Osteocyte (in vitro differentiated cells): ENCODE data around the gene CYP24A1. TPM values are rescaled to one million over a fixed set of nuclear protein-coding genes. Genes with fewer than 3 reads are reported as not detected.

Experiments used
- DNase-seq: peaks from one replicate; pipeline ENCODE4 v3.0.0; 2021; ENCODE audit warnings: mixed read lengths; ENCODE audit not compliant: unreplicated experiment; ENCODE audit errors: extremely low spot score
- H3K27ac Mint-ChIP-seq: one replicate; pipeline ENCODE4 v1.8.0; 2021; ENCODE audit warnings: mild to moderate bottlenecking, mixed read lengths; ENCODE audit not compliant: unreplicated experiment
- H3K27me3 Mint-ChIP-seq: one replicate; pipeline ENCODE4 v1.8.0; 2021; ENCODE audit warnings: mixed read lengths; ENCODE audit not compliant: unreplicated experiment
- H3K36me3 Mint-ChIP-seq: one replicate; pipeline ENCODE4 v1.8.0; 2021; ENCODE audit warnings: mixed read lengths; ENCODE audit not compliant: unreplicated experiment
- H3K4me1 Mint-ChIP-seq: one replicate; pipeline ENCODE4 v1.8.0; 2021; ENCODE audit warnings: mixed read lengths; ENCODE audit not compliant: unreplicated experiment
- H3K4me3 Mint-ChIP-seq: one replicate; pipeline ENCODE4 v1.8.0; 2021; ENCODE audit warnings: mild to moderate bottlenecking, moderate library complexity, mixed read lengths; ENCODE audit not compliant: unreplicated experiment
- H3K9me3 Mint-ChIP-seq: one replicate; pipeline ENCODE4 v1.8.0; 2021; ENCODE audit warnings: mixed read lengths; ENCODE audit not compliant: unreplicated experiment
- total RNA-seq: library from RNA; stranded (reverse); gene quantifications from 2 replicates; pipeline ENCODE4 v1.2.1, GENCODE V29; 2021
- TF ChIP-seq, protein P1 (sequence below): fragments of 200-600 bp; sonication (generic); IDR thresholded peaks from 2 replicates; pipeline ENCODE4 v1.5.0; 2021; ENCODE audit warnings: antibody characterized with exemption, mild to moderate bottlenecking, moderate library complexity

CYP24A1 gene
- total RNA-seq, 1 donor from 2014 or later, result not detected

- Mint-ChIP-seq H3K36me3 (no peaks in the 10 kb centered on the region), H3K4me3 (no peak overlapping the region), H3K27ac (no peak overlapping the region), H3K4me1 (no peaks in the 10 kb centered on the region), H3K9me3 (no peaks in the 10 kb centered on the region), H3K27me3 (peaks cover 3% of the 10 kb centered on the region)
- TF ChIP-seq, protein P1, sequence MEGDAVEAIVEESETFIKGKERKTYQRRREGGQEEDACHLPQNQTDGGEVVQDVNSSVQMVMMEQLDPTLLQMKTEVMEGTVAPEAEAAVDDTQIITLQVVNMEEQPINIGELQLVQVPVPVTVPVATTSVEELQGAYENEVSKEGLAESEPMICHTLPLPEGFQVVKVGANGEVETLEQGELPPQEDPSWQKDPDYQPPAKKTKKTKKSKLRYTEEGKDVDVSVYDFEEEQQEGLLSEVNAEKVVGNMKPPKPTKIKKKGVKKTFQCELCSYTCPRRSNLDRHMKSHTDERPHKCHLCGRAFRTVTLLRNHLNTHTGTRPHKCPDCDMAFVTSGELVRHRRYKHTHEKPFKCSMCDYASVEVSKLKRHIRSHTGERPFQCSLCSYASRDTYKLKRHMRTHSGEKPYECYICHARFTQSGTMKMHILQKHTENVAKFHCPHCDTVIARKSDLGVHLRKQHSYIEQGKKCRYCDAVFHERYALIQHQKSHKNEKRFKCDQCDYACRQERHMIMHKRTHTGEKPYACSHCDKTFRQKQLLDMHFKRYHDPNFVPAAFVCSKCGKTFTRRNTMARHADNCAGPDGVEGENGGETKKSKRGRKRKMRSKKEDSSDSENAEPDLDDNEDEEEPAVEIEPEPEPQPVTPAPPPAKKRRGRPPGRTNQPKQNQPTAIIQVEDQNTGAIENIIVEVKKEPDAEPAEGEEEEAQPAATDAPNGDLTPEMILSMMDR, result no peak
- DNase-seq, result no peak
These were observed 50.9 kb downstream of the CYP24A1 start for GRCh38 chr20:54122681-54123586.

- no peaks in the 10 kb centered on the region for H3K4me1 Mint-ChIP-seq
- no peak for DNase-seq
- no peaks in the 10 kb centered on the region for H3K36me3 Mint-ChIP-seq
- H3K27me3 Mint-ChIP-seq, result peaks cover 3% of the 10 kb centered on the region
- H3K9me3 Mint-ChIP-seq, result no peaks in the 10 kb centered on the region
- TF ChIP-seq, protein P1, result no peak
- H3K4me3 Mint-ChIP-seq, result no peak overlapping the region
- no peak overlapping the region for H3K27ac Mint-ChIP-seq
These were observed 51.6 kb downstream of the CYP24A1 start for GRCh38 chr20:54122189-54122588.

DNA sequence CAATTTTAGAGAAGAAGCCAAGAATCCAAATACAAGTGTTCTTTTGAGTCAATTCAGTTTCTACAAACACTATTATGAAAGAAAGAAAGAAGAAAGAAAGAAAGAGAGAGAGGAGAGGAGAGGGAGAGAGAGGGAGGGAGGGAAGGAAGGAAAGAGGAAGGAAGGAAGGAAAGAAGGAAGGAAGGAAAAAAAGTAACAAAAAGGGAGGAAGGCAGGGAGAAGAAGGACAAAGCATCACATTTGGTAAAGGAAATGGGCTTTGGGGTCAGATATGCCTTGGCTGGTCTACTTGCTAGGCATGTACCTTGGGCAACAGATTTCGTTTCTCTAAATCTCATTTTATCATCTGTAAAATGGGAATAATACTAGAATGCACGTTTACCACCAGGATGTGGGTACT, 54.0 kb downstream of the CYP24A1 start:
- TF ChIP-seq, protein P1, result no peak
- Mint-ChIP-seq H3K36me3 (no peaks in the 10 kb centered on the region), H3K27ac (no peak overlapping the region), H3K4me1 (no peaks in the 10 kb centered on the region), H3K9me3 (no peaks in the 10 kb centered on the region), H3K4me3 (no peak overlapping the region), H3K27me3 (peaks cover 3% of the 10 kb centered on the region)
- no peak for DNase-seq

DNA sequence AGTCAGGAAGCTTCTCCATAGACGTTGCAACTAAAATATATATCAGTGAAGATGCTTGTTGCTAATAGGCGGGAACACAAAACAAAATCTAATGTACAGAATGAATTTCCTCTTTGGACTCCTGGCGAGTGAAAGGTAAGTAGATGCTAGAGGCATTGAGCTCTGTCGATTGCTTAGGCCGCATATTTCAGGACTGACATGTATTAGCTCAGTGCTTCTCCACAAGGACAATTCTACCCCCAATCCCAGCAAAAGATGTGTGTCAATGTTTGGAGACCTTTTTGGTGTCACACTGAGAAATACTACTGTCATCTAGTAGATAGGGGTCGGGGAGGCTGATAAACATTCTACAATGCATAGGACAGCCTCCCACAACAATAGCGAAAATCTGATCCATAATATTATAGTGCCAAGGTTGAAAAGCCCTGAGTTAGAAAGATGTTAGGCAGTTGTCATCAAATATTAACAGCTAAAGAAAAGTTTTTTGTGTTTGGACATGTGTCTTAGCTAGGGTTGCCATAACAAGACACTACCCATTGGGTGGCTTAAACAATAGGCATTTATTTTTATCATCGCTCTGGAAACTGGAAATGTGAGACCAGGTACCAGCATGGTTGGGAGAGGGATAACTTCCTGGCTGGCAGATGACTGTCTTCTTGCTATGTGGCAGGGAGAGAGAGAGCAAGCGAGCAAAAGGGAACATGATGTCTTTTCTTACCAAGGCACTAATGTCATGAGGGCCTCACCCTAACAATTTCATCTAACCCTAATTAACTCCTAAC, 55.4 kb downstream of the CYP24A1 start:
- Mint-ChIP-seq H3K36me3 (no peaks in the 10 kb centered on the region), H3K9me3 (no peaks in the 10 kb centered on the region), H3K4me1 (no peaks in the 10 kb centered on the region), H3K4me3 (no peak overlapping the region), H3K27ac (no peak overlapping the region), H3K27me3 (peaks cover 10% of the 10 kb centered on the region)
- no peak for DNase-seq
- TF ChIP-seq, protein P1, result no peak
